ENCODE results near the gene PRMT9.

Gene PRMT9

DNA sequence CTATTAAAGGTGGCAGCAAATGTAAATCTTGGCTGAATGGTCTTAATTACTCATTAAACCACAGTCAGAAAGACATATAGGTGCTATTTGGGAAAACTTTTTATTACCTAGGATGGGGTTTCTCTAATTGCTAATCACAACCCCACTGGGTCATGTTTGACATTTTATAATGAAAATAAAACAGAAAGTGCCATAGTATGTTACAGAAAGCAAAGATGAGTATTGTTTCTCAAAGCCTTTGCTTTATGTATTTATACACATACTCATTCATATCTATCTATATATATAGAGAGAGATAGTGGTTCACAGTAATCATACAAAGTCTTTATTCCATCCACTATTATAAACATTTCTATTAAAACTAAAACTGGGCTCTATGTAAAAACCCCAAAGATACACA, 48.6 kb downstream of the PRMT9 start:
- peaks cover 16% of the 10 kb centered on the region for H3K9me3 Mint-ChIP-seq
- H3K4me3 Mint-ChIP-seq: no peak overlapping the region
- DNase-seq: no peak
- no peak for TF ChIP-seq CTCF (IDR thresholded peaks at IDR 0.05)
- H3K36me3 Mint-ChIP-seq (ENCODE audit: low read depth): peaks cover 76% of the 10 kb centered on the region
- H3K27me3 Mint-ChIP-seq (ENCODE audit: low read depth, poor library complexity): no peaks in the 10 kb centered on the region
- no peaks in the 10 kb centered on the region for H3K4me1 Mint-ChIP-seq
- no peak overlapping the region for H3K27ac Mint-ChIP-seq

DNA sequence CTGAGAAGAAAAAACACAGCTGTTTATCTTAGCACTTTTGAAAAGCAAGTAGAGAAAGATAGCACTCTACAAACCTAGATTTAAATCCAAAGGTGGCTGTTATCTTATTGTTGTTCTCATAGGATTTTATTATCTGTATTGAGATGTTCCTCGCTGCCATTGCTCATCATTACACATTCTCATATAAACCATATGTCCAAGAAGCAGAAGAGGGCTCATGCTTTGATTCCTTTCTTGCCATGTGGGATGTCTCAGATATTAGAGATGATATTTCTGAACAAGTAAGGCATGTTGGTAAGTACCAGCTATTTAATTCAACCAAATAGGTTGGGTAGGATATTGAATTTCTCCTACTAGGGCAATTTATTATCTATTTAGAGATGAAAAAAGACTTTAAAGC, 50.3 kb downstream of the PRMT9 start:
- Mint-ChIP-seq H3K27ac (no peak overlapping the region), H3K4me3 (no peak overlapping the region), H3K36me3 (ENCODE audit: low read depth) (peaks cover 61% of the 10 kb centered on the region), H3K27me3 (ENCODE audit: low read depth, poor library complexity) (no peaks in the 10 kb centered on the region), H3K4me1 (no peaks in the 10 kb centered on the region), H3K9me3 (peaks cover 16% of the 10 kb centered on the region)
- TF ChIP-seq CTCF (IDR thresholded peaks at IDR 0.05): no peak
- no peak for DNase-seq

DNA sequence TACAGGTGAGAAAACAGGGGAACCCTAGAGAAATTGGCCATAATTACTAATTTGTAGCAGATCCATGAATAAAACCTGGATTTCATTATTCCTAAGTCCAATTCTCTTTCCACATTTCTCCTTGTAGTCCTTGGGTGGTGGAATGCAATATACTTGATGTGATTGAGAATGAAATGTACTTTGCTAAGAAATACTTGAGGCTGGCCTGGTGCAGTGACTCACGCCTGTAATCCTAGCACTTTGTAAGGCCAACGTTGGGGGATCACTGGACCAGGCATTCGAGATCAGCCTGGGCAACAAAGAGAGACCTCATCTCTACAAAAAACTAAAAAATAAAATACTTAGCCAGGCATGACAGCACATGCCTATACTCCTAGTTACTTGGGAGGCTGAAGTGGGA, 50.9 kb downstream of the PRMT9 start:
- H3K9me3 Mint-ChIP-seq: peaks cover 16% of the 10 kb centered on the region
- H3K27me3 Mint-ChIP-seq (ENCODE audit: low read depth, poor library complexity): no peaks in the 10 kb centered on the region
- H3K27ac Mint-ChIP-seq: no peak overlapping the region
- H3K4me1 Mint-ChIP-seq: no peaks in the 10 kb centered on the region
- no peak for TF ChIP-seq CTCF (IDR thresholded peaks at IDR 0.05)
- no peak overlapping the region for H3K4me3 Mint-ChIP-seq
- no peak for DNase-seq
- peaks cover 61% of the 10 kb centered on the region for H3K36me3 Mint-ChIP-seq (ENCODE audit: low read depth)

DNA sequence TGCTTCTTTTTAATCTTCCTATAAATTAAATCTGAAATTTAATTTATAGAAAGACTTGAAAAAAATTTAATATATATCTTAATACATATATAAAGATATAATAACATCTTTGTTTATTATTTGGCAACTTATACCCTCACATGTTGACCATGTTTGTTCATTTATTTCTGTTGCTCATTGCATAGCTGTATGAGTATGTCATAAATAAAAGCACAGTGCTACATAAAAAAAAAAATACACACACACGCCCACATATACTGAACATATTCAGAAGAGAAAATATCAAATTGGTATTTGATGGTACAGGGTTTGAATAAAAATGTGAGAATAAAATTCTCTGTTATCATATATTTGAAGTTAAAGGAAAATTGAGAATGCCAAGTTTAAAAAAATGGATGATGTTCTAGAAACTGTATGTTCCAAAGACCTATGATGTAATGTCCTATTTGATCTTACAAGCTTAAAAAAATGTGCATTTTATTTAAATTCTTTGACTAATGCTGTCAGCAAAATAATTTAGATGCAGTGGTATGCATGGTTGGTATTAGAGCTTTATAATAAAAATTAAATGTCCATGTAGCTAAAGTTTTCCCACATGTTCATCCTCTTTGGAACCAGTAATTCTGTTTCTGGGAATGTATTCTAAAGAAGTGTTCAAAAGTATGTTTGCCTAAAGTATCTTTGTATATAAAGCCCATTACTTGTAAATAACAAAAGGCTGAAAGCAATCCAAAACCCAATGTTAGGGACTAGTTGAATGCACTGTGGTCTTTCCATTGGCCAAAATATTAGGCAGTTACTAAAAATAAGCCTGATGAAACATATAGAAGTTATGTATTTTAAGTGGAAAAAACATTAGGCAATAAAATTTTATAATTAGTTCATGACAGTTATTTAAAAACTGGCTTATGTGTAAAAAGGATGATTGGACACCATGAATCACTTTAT, 53.9 kb downstream of the PRMT9 start:
- H3K36me3 Mint-ChIP-seq (ENCODE audit: low read depth): peaks cover 53% of the 10 kb centered on the region
- no peak for DNase-seq
- H3K4me3 Mint-ChIP-seq: no peak overlapping the region
- H3K9me3 Mint-ChIP-seq: no peaks in the 10 kb centered on the region
- H3K27me3 Mint-ChIP-seq (ENCODE audit: low read depth, poor library complexity): no peaks in the 10 kb centered on the region
- H3K27ac Mint-ChIP-seq: no peak overlapping the region
- no peaks in the 10 kb centered on the region for H3K4me1 Mint-ChIP-seq
- no peak for TF ChIP-seq CTCF (IDR thresholded peaks at IDR 0.05)

DNA sequence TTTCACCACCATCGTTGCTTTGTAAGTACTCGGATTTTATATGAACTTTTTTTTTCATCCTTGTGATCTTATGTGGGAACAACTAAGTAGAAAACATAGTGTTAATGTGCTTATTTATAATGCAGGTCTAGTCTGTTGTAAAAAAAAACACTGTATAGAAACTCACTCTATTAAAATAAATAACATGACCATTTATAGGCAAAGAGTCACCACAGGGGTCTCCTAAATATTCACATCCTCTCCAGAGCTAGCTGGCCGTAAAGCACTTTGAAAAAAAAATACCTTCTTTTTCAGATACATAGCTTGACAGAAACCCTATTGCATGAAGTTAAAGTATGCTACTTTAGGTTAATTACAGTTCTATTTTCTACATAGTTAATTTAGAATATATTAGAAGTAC, 55.5 kb downstream of the PRMT9 start:
- Mint-ChIP-seq H3K27ac (no peak overlapping the region), H3K36me3 (ENCODE audit: low read depth) (peaks cover 51% of the 10 kb centered on the region), H3K4me3 (no peak overlapping the region), H3K9me3 (no peaks in the 10 kb centered on the region), H3K27me3 (ENCODE audit: low read depth, poor library complexity) (no peaks in the 10 kb centered on the region), H3K4me1 (no peaks in the 10 kb centered on the region)
- no peak for TF ChIP-seq CTCF (IDR thresholded peaks at IDR 0.05)
- no peak for DNase-seq

- Mint-ChIP-seq H3K27me3 (ENCODE audit: low read depth, poor library complexity) (no peaks in the 10 kb centered on the region), H3K4me1 (peaks cover 3% of the 10 kb centered on the region)
Measured at GRCh38 chr4:147626903-147627302, 57.1 kb downstream of the PRMT9 start.

More at GRCh38 chr4:147626903-147627302, 57.1 kb downstream of the PRMT9 start:
- Mint-ChIP-seq H3K36me3 (ENCODE audit: low read depth) (peaks cover 56% of the 10 kb centered on the region), H3K9me3 (no peaks in the 10 kb centered on the region), H3K27ac (no peak overlapping the region), H3K4me3 (no peak overlapping the region)
- no peak for TF ChIP-seq CTCF (IDR thresholded peaks at IDR 0.05)
- DNase-seq: no peak
